HG03175 (cell line): ENCODE measurements around the gene CAMK2A.

Source experiments
- ATAC-seq: cut with Tn5 transposase; IDR thresholded peaks from one replicate; pipeline ENCODE4 v1.9.1; 2021; ENCODE audit warnings: mild to moderate bottlenecking, moderate library complexity; ENCODE audit not compliant: unreplicated experiment

Gene CAMK2A

GRCh38 chr5:150279330-150280020, 10.1 kb downstream of the CAMK2A start:
- ATAC-seq = no peak

GRCh38 chr5:150278916-150279315, 10.7 kb downstream of the CAMK2A start:
- no peak for ATAC-seq

GRCh38 chr5:150278046-150278730, 11.4 kb downstream of the CAMK2A start:
- ATAC-seq = no peak

GRCh38 chr5:150277043-150277442, 12.5 kb downstream of the CAMK2A start:
- ATAC-seq = no peak

- ATAC-seq = no peak
Measured at GRCh38 chr5:150274811-150275210, 14.8 kb downstream of the CAMK2A start.

- ATAC-seq = no peak
Measured at GRCh38 chr5:150272531-150272930, 17.0 kb downstream of the CAMK2A start.

GRCh38 chr5:150271923-150272322, 17.6 kb downstream of the CAMK2A start:
- no peak for ATAC-seq

- ATAC-seq = no peak
Measured at GRCh38 chr5:150271296-150271692, 18.3 kb downstream of the CAMK2A start.

GRCh38 chr5:150270541-150271295, 18.9 kb downstream of the CAMK2A start:
- ATAC-seq = no peak

- ATAC-seq = no peak
Measured at GRCh38 chr5:150266871-150267291, 22.7 kb downstream of the CAMK2A start.

- ATAC-seq = no peak
Measured at GRCh38 chr5:150265870-150266383, 23.6 kb downstream of the CAMK2A start.

- ATAC-seq = no peak
Measured at GRCh38 chr5:150264667-150265603, 24.6 kb downstream of the CAMK2A start.

- ATAC-seq = no peak
Measured at GRCh38 chr5:150263801-150264621, 25.6 kb downstream of the CAMK2A start.

GRCh38 chr5:150263375-150263775, 26.2 kb downstream of the CAMK2A start:
- ATAC-seq = no peak

GRCh38 chr5:150262502-150262901, 27.1 kb downstream of the CAMK2A start:
- no peak for ATAC-seq

- ATAC-seq = no peak
Measured at GRCh38 chr5:150261231-150261630, 28.3 kb downstream of the CAMK2A start.

- ATAC-seq = peak; percentile 54
Measured at GRCh38 chr5:150258130-150258529, 31.4 kb downstream of the CAMK2A start.

GRCh38 chr5:150257424-150257823, 32.1 kb downstream of the CAMK2A start:
- no peak for ATAC-seq

- no peak for ATAC-seq
Measured at GRCh38 chr5:150256410-150257064, 33.0 kb downstream of the CAMK2A start.
